MV-4-11 (cell line): ENCODE data around the gene TEKT5.
"Not testable (repeated sequence)": the region's sequence is repeated elsewhere in the genome, so short reads cannot be mapped to it uniquely, and the experiment has no call there.

Source experiments
- DNase-seq: peaks from one replicate; lab custom pipeline; 2025; lab: John Stamatoyannopoulos, UW

TEKT5 gene

DNA sequence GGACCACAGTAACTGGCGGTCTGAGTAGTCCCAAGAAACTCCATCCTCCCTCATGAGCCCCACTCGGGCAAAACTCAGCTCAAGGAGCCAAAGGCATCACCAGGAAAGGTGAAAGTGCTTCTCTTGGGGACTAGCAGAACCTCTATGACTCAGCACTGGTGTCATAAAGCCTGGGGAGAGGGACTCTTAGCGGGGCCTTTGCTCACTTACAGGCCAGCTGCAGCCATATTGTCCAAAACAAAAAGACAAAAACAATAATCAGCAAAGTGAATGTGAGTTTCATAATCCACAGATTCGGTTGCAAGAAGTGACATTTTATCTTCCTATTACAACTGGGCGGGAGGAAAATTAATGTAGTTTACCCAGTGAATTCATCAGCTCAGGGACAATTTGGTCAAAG is at the start of gene TEKT5:
Gene TEKT5, minus strand, starts transcription at position 101 of the 400 bp plus-strand sequence. Its CDS starts 57 bp downstream, at position 44.
- DNase-seq: no peak

DNA sequence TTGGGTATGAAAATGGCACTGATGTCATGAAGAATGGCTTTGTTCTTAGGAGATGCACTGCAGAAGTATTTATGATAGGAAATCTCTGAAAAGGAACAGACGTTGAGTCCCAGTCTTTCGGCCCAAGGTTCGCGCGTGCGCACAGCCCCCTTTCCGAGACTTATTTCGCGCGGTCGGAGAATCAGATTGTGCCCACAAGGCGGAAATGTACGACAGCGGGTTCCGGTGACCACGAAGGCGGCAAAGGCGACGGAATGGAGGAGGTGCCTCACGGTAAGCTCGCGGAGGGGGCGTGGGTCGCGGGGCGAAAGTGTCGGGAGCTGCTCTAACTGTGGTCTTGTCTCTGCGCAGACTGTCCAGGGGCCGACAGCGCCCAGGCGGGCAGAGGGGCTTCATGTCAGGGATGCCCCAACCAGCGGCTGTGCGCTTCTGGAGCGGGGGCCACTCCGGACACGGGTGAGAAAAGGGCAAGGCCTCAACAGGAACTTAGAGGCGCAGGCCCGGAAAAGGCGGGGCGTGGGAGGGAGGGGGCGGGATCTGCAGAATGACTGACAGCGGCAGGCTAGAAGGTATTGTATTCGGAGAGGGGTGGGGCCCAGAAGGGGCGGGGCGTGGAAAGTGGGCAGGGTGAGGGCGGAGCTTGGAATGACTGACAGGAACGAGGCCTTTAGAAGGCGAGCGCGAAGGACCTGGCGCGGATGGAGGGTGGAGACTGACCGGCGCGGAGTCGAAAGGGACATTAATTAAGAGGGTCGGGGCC is 49.1 kb upstream of the TEKT5 start, which contains the start of gene NUBP1:
Gene NUBP1, plus strand, starts transcription at position 233 of the 760 bp plus-strand sequence. Its CDS starts 22 bp downstream, at position 255.
- peak; percentile 95 for DNase-seq

DNA sequence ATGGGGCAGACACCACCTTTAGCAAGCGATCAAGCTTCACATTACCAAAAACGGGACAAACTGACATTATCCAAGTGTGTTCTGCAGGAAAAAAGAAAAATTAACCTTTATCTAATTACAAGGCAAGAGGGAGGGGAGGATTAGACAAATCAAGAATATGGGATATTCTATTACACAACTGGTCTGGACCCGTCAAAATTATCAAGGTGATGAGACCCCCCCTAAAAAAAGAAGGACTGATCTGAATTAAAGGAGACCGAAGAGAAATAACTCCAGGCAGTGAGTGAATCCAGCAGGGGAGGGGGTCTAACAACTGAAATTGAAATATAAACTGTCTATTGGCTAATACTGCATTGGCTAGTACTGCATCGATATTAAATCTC is 48.5 kb upstream of the TEKT5 start:
- DNase-seq: no peak

DNA sequence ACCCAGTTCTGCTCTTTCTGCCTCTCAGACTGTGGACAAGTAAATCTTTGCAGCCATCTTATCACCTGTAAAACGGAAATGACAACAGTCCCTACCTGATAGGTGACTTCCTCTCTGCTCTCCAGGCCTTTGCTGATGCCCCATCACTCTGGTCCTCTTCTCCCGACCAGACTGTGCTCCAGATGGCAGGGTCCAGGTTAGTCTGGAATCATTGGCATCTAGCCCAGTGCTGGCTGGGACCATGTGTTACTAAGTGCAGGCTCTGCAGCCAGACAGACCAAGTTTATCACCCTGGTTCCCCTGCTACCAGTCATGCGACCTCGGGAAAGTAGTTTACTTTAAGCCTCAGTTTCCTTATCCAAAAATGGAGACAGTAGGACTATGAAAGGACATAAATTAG is 47.1 kb upstream of the TEKT5 start:
- no peak for DNase-seq

DNA sequence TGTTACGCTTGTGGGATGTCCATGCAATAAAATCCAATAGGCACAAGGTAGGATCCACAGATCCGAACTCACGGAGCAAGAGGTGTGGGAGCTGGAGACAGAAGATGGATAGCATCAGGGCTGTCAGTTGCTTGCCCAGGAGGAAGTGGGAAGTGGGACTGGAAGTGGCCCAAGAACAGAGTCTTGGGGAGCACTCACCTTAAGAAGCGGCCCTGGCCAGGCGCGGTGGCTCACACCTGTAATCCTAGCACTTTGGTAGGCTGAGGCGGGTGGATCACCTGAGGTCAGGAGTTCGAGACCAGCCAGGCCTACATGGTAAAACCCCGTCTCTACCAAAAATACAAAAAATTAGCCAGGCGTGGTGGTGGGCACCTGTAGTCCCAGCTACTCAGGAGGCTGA is 46.5 kb upstream of the TEKT5 start:
- not testable (repeated sequence) for DNase-seq

DNA sequence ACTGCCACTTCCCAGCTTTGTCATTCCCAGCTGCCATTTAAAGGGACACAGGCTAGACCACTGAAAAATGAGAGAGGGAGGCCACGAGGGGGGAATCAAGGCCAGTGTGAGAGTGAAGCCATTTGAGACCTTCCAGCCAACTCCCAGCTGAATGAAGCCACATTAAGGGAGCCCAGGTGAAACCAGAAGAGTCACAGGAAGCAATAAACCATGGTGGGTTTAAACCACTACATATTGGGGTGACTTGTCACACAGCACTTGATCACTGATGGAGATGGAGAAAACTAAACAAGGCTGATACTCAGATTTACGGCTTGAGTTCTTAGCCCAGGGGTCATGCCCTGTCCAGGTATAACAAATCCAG is 46.1 kb upstream of the TEKT5 start:
- no peak for DNase-seq

DNA sequence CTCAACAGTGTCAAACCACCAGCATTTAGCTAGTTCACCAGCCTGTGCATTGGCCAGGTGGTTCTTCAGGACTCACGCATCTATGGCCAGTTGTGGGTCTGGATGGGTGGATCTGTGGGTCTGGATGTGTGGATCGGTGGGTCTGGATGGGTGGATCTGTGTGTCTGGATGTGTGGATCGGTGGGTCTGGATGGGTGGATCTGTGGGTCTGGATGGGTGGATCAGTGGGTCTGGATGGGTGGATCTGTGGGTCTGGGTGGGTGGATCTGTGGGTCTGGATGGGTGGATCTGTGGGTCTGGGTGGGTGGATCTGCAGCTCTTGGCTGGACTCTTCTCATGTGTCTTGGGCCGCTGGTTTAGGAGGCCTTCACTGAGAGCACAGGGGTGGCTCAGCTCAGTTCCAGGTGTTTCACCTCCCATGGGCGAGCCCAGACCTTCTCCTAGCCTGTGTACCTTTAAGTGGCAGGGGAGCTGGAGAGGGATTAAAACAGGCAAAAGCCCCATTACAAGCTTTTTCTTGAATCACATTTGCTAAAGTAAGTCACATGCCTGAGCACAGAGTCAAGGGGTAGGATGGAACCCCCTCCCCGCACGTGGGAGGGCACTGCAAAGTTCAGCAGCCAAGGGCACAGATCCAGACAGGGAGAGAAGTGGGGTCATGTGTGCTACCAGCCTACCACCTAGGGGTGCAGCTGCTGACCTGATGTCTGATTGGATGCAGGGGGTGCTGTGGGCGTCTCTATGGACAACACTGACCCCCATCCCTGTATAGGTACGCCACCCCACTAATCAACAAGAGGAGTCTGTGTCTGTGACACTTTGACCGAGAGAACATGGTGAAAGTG is 45.5 kb upstream of the TEKT5 start:
- DNase-seq: no peak

DNA sequence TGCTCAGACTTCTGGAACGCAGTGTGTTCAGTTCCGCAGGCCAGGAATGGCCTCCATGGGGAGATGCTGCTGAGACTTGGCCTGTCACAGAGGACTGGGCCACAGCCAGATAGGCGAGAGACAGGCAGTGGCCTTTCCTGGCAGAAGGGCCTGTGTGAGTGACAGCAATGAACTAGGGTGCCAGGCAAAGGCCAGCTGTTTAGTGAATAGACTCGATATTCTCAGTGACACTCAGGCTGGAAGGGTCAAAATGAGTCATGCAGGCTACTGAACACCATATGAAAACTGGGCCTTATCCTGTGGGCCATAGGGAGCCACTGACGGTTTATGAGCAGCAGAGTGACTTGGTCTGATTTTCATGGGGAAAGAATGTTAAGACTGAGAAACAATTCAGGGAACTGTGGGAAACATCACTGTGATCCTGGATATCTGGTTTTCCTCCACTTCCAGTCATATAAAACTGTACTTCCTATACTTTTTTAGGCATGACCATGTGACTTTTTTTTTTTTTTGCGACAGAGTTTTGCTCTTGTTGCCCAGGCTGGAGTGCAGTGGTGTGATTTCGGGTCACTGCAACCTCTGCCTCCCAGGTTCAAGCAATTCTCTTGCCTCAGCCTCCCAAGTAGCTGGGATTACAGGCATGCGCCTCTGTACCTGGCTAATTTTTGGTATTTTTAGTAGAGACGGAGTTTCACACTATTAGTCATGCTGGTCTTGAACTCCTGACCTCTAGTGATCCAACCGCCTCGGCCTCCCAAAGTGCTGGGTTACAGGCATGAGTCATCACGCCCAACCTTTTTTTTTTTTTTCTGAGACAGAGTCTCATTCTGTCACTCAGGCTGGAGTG is 43.7 kb upstream of the TEKT5 start:
- DNase-seq: peak; percentile 94

DNA sequence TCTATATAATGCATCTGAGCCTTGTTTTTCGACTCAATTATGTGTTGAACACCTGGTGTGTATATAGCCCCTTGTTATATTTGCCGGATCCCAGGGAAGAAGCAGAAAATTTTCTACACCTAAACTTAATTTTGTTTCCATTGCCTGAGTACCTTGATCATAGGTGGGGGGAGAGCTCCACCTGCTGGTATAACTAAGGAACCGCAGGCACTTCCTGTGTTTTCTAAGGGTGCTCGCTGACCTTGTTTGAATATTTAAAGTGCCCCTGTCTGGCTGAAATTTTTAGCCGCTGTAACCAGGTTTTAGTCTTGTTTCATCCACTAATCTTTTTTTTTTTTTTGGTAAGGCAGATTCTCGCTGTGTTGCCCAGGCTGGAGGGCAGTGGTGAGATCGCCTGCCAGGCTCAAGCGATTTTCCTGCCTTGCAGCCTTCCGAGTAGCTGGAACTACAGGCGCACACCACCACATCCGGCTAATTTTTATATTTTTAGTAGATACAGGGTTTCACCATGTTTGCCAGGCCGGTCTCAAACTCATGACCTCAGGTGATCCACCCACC is 42.4 kb upstream of the TEKT5 start:
- peak; percentile 65 for DNase-seq

DNA sequence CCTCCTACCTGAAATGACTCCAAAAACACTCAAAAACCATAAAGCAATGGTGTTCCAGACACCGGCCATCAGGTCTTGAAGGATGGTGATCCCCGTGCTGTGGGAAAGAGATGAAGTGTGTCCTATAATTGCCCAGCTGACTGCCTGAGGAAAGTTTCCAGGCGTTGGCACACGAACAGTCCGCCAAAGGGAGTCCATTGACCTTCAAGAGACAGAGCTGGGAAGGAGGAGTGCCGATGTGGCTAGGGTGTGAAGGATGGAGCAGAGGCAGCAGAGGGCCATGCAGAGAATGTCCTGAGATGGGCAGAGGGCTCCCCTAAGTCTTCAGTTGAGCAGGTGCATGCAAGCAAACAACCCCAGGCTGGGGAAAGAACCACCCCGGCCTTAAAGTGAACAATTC is 37.1 kb upstream of the TEKT5 start:
- no peak for DNase-seq

DNA sequence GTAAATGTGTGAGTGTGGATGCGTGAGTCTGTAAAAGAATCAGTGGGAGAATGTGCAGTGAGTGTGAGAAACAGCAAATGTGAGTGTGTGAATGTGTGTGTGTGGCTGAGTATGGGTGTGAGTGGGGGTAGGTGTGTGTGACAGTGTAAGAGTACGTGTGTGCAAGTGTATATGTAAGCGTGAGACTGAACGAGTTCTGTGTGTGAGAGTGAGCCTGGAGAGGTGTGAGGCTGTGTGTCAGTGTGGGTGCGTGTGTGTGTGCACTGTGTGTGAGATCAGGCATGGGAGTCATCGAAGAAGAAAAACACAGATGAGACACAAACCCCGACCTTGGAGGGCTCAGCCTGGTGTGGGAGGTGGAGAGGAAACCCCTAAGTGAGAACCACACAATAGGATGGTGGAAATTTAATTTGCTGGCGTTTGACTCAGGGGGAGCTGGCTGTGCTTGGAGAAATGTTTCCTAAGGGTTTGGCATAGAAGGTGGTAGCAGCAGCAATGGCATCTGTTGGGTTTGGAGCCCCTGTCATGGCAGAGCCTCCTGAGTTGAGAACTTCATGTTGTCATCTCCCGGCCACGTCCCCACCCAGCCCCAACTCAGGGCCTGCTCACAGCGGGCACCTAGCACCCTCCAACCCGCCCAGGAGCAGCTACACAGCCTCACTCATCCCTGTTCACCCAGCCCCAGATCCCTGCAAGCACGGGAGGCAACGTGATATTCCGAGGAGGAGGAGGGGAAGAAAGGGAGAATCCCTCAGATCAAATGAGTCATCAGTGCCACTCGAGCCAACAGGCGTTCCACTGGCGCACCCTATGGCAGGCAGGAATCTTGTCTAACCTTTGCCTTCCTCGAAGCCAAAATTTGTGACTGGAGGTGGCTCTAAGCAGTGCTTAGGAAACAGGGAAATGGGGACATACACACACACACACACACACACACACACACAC is 34.6 kb upstream of the TEKT5 start:
- DNase-seq: no peak

DNA sequence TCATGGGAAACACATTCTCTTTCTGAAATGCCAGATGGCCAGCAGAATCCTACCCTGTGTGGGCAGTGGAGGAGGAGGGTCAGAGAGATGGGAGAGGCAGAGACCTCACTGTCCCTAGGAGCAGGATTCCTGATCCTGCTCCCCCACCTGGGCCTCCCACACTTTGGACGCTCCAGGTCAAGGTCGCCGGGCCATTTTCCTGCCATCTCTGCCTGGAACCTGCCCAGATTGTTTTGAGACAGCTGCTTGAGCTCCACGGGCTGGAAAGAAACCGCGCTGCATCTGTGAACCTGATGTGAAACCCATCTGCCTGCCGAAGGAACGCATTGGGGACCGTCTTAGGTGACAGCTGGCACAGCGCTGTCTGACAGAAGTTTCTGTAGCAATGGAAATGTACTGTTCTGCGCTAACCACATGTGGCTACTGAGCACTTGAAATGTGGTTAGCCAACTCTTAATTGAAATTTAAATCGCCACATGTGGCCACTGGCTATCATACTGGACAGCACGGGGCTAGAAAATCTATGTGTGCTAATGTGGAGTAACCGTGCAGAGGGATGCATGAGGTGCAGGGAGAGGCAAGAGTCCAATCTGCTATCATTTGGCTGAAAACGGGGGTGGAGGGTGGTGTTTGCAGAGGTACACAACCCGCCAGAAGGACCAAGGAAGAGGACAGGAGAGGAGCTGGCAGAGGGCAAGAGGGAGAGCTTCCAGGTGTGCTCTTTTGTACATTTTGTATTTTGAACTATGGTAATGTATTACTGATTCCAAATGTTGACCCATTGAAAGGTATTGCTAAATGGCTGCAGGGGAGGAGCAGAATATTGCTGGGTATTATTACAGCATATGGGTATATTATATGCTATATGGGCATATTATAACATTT is 33.5 kb upstream of the TEKT5 start:
- DNase-seq: peak; percentile 47

DNA sequence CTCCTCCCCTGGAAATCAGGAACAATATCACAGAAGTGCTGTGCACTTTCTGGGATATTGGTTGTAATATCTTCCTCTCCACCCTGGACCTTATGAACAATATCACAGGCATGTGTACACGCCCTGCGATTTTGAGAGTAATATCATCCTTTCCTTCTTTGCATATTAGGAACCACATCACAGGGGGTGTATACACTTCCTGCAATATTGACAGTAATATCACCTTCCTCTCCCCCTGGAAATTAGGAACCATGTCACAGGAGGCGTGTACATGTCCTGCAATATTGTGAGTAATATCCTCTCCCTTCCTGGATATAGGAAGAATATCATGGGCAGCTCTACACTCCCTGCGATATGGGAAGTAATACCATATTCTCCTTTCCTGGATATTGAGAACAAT is 14.2 kb upstream of the TEKT5 start:
- DNase-seq: no peak

DNA sequence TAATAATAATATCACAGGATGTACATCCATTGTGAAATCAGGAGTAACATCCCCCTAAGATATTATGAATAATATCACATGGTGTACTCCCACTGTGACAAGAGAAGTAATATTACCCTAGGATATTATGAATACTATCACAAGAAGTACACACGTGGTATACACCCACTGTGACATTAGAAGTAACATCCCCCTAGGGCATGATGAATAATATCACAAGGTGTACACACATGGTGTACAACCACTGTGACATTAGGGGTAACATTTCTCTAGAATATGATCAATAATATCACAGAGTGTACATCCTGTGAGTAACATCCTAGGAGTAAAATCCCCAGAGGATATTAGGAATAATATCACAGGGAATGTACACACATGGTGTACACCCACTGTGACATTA is 5.0 kb upstream of the TEKT5 start:
- DNase-seq: no peak

DNA sequence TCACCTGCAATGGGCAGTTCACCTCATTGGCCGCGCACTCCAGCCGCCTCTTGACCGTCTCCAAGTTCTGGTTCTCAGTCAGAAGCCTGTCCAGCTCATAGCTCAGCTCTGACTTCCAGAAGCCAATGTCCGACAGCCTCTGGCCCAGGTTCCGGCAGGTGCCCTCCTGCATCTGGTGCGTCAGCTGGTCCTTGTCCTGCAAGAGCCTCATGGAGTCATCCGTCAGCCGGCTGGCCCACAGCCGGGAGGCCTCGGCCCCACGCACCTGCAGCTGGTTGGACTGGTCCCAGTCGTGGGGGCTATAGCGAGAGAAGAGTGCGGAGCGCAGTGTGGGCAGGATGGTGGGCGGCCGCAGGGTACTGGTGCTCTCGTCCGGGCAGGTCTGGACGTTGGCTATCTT is 424 bp downstream of the TEKT5 start:
- no peak for DNase-seq

DNA sequence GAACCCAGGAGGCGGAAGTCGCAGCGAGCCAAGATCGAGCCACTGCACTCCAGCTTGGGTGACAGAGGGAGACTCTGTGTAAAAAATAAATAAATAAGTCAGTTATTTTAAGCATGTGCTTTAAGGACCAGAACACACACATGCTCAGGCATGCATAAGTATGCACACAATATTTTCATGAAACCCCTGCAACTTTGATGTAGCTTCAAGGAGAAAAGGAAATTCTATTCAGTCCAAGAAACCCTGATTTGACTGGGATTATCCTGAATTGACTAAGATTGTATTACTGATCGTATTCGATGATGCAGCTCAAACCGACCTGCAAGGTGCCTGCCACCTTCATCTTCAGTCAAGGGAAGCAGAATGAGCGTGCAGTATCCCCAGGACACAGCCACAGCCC is 841 bp downstream of the TEKT5 start:
- DNase-seq: no peak

DNA sequence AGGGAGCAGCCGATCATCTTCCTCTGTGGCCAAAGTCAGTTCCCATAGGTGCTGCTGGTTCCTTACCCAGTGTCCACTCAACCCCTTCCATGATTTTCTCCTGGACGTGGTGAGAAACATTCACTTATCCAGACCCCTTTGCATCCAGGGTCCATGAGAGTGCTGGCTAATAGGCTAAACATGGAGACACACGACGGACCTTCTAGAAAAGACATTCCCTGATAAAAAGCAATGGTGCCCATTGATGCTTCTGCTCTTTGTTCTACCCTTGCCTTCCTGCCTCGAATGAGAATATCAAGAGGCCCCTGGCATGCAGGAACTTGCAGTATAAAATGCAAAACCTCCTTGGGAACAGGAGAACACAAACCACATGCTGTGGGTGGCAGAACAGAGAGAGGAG is 2.3 kb downstream of the TEKT5 start:
- DNase-seq: no peak

DNA sequence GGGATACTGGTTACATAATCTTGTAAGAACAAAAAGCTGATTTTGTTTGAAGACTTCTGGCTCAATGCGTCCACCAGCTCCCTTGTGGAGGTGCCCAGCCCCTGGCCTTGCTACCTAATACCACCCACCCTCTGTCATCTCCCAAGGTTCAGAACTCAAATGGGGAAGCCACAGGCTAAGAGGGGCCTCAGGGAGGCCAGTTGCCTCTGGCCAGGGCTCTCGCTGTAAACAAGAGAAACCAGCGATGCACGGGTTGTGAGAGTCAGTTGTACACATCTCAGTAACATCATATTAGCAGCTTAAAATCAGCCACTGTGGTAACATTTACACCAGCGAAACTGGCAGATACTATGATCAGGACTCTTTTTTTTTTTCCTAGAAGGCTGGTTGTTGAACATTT is 6.0 kb downstream of the TEKT5 start:
- no peak for DNase-seq

DNA sequence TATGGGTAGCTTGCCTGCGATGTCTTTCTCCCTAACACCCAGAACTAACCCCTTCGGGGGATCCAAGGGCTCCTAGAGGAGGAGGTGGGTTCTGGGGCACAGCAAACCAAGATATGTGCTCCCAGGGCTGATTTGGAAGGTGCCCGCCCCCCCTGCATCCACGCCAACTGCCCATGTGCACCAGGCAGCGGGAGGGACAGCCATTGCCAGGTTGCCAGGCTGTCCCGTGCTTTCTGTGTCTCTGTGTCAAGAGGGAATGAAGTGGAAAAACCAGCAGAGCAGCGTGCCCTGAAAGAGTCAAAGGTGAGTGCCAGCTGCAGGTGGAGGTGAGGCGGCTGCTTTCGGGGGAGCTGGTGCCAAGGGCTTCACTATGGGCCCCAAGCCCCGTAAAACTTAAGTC is 6.4 kb downstream of the TEKT5 start:
- no peak for DNase-seq

DNA sequence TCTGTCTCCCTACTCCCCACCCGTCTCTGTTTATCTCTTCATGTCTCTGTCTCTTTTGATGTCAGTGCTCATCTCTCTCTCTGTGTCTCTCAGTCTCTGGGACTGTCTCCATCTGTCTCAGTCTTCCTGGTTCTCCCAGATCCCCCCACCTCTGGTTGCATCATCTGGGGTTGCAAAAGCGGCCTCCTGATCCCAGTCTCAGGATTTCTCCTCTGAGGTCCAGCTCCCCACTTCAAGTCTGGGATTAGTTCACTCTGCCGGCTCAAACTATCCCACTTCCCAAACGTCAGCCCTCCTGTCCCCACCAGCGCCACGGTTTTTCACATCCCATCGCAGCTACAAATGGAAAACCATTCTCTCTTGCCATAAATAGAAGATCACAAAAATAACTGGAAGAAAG is 9.0 kb downstream of the TEKT5 start:
- no peak for DNase-seq
